H9 (cell line): ENCODE data around the gene ISCU. TPM values are rescaled to one million over a fixed set of nuclear protein-coding genes. Genes with fewer than 3 reads are reported as not detected.
A peak's percentile ranks its signal among the peaks of the same experiment; 100 is the strongest.

Experiments
- DNase-seq: peaks from one replicate; pipeline ENCODE4 v3.0.0-alpha.2; 2017
- H2AFZ ChIP-seq: one replicate; pipeline ENCODE4 v1.6.1; 2013; ENCODE audit warnings: mild to moderate bottlenecking, low read length, control low read depth, moderate library complexity
- H2AK5ac ChIP-seq: 2 replicates; pipeline ENCODE4 v1.6.1; 2013; ENCODE audit warnings: low read length, control low read depth, mixed read lengths; ENCODE audit not compliant: insufficient read length
- H2BK120ac ChIP-seq: one replicate; pipeline ENCODE4 v1.6.1; 2013; ENCODE audit warnings: low read depth, mild to moderate bottlenecking, low read length, control low read depth, inconsistent platforms; ENCODE audit not compliant: poor library complexity, severe bottlenecking
- H2BK12ac ChIP-seq: 2 replicates; pipeline ENCODE4 v1.6.1; 2013; ENCODE audit warnings: low read length, control low read depth, mixed read lengths, low read depth; ENCODE audit not compliant: insufficient read length
- H2BK15ac ChIP-seq: 2 replicates; pipeline ENCODE4 v1.6.1; 2013; ENCODE audit warnings: low read depth, low read length, control low read depth
- H2BK20ac ChIP-seq: one replicate; pipeline ENCODE4 v1.6.1; 2013; ENCODE audit warnings: low read depth, mild to moderate bottlenecking, low read length, control low read depth, inconsistent platforms; ENCODE audit not compliant: poor library complexity, severe bottlenecking
- H2BK5ac ChIP-seq: 2 replicates; pipeline ENCODE4 v1.6.1; 2013; ENCODE audit warnings: low read length, control low read depth, mixed read lengths; ENCODE audit not compliant: insufficient read length
- H3K14ac ChIP-seq: 2 replicates; pipeline ENCODE4 v1.6.1; 2013; ENCODE audit warnings: low read length, control low read depth; ENCODE audit not compliant: insufficient read depth
- H3K18ac ChIP-seq: 2 replicates; pipeline ENCODE4 v1.6.1; 2013; ENCODE audit warnings: low read depth, mild to moderate bottlenecking, mixed read lengths, low read length, control low read depth; ENCODE audit not compliant: insufficient read length
- H3K23ac ChIP-seq: 2 replicates; pipeline ENCODE4 v1.6.1; 2013; ENCODE audit warnings: low read length, control low read depth, mixed read lengths, low read depth; ENCODE audit not compliant: insufficient read length
- H3K23me2 ChIP-seq: 2 replicates; pipeline ENCODE4 v1.6.1; 2013; ENCODE audit warnings: low read depth, mild to moderate bottlenecking, mixed read lengths, low read length, control low read depth; ENCODE audit not compliant: insufficient read length, poor library complexity, severe bottlenecking
- H3K27ac ChIP-seq: 2 replicates; pipeline ENCODE4 v1.5.1; 2013; ENCODE audit warnings: low read length, control low read depth, mixed read lengths, low read depth; ENCODE audit not compliant: insufficient read length
- H3K27me3 ChIP-seq: 2 replicates; pipeline ENCODE4 v1.6.1; 2013; ENCODE audit warnings: low read length, control low read depth, inconsistent platforms; ENCODE audit not compliant: insufficient read depth
- H3K4ac ChIP-seq: 2 replicates; pipeline ENCODE4 v1.6.1; 2013; ENCODE audit warnings: low read depth, mild to moderate bottlenecking, control low read depth, inconsistent platforms, low read length, moderate library complexity
- H3K4me1 ChIP-seq: 2 replicates; pipeline ENCODE4 v1.6.1; 2013; ENCODE audit warnings: low read length, control low read depth, inconsistent platforms; ENCODE audit not compliant: insufficient read depth
- H3K4me2 ChIP-seq: 2 replicates; pipeline ENCODE4 v1.6.1; 2013; ENCODE audit warnings: low read length, control low read depth, mixed read lengths; ENCODE audit not compliant: insufficient read length, insufficient read depth
- H3K56ac ChIP-seq: 2 replicates; pipeline ENCODE4 v1.6.1; 2013; ENCODE audit warnings: low read depth, mild to moderate bottlenecking, mixed read lengths, low read length, control low read depth; ENCODE audit not compliant: insufficient read length
- H3K79me1 ChIP-seq: 2 replicates; pipeline ENCODE4 v1.6.1; 2013; ENCODE audit warnings: low read depth, mild to moderate bottlenecking, moderate library complexity, low read length, control low read depth, inconsistent platforms; ENCODE audit not compliant: insufficient read depth, poor library complexity, severe bottlenecking
- H3K79me2 ChIP-seq: 2 replicates; pipeline ENCODE4 v1.6.1; 2013; ENCODE audit warnings: low read length, control low read depth, inconsistent platforms; ENCODE audit not compliant: insufficient read depth
- H3K9ac ChIP-seq: 2 replicates; pipeline ENCODE4 v1.6.1; 2013; ENCODE audit warnings: low read length, control low read depth, mixed read lengths; ENCODE audit not compliant: insufficient read length; ENCODE audit errors: extremely low read depth
- H3K9me3 ChIP-seq: one replicate; pipeline ENCODE4 v1.6.1; 2013; ENCODE audit warnings: low read depth, low read length, inconsistent platforms; ENCODE audit not compliant: control insufficient read depth
- H3T11ph ChIP-seq: one replicate; pipeline ENCODE4 v1.6.1; 2013; ENCODE audit warnings: mild to moderate bottlenecking, low read length, control low read depth, inconsistent platforms
- H4K20me1 ChIP-seq: one replicate; pipeline ENCODE4 v1.6.1; 2013; ENCODE audit not compliant: control insufficient read depth, insufficient read length, insufficient read depth
- H4K5ac ChIP-seq: 2 replicates; pipeline ENCODE4 v1.6.1; 2013; ENCODE audit warnings: low read depth, mild to moderate bottlenecking, mixed read lengths, low read length, control low read depth; ENCODE audit not compliant: insufficient read length
- H4K8ac ChIP-seq: replicated peaks from 2 replicates; pipeline ENCODE4 v1.6.1; 2013; ENCODE audit warnings: low read length, control low read depth, mixed read lengths, low read depth; ENCODE audit not compliant: insufficient read length
- H4K91ac ChIP-seq: 2 replicates; pipeline ENCODE4 v1.6.1; 2013; ENCODE audit warnings: low read depth, mild to moderate bottlenecking, moderate library complexity, mixed read lengths, low read length, control low read depth; ENCODE audit not compliant: insufficient read length
- H3K27ac Mint-ChIP-seq, 3 experiments: 2 replicates in 2 of 3; 3 replicates in 1 of 3; pipeline ENCODE4 v1.8.0; 2020 to 2021; ENCODE audit warnings: mixed read lengths in 3 of 3, mild to moderate bottlenecking in 1 of 3, moderate library complexity in 1 of 3
- H3K27me3 Mint-ChIP-seq: 2 replicates; pipeline ENCODE4 v1.8.0; 2021; ENCODE audit warnings: low read depth, mild to moderate bottlenecking, moderate library complexity, mixed read lengths
- H3K36me3 Mint-ChIP-seq, 3 experiments: 2 replicates in 2 of 3; 3 replicates in 1 of 3; pipeline ENCODE4 v1.8.0; 2020 to 2021; ENCODE audit warnings: low read depth in 3 of 3, mixed read lengths in 3 of 3; ENCODE audit not compliant: insufficient read depth in 1 of 3
- H3K4me1 Mint-ChIP-seq, 2 experiments: 2 replicates each; pipeline ENCODE4 v1.8.0; 2020; ENCODE audit warnings: mixed read lengths in 2 of 2
- H3K4me3 Mint-ChIP-seq, 2 experiments: 2 replicates in 1 of 2; 3 replicates in 1 of 2; pipeline ENCODE4 v1.8.0; 2020 to 2021; ENCODE audit warnings: mild to moderate bottlenecking in 2 of 2, mixed read lengths in 2 of 2, moderate library complexity in 1 of 2
- H3K9me3 Mint-ChIP-seq, 2 experiments: 2 replicates in 1 of 2; 3 replicates in 1 of 2; pipeline ENCODE4 v1.8.0; 2020; ENCODE audit warnings: mild to moderate bottlenecking in 2 of 2, mixed read lengths in 2 of 2, moderate library complexity in 1 of 2
- WGBS: extraction: QIAGEN DNeasy Blood & Tissue Kit; methylation state at CpG from one replicate; pipeline ENCODE4 v1.1.7; 2013; ENCODE audit warnings: missing lambda C conversion rate, low lambda C conversion rate, mixed read lengths; ENCODE audit not compliant: insufficient read length; ENCODE audit errors: extremely low coverage; 5-methylcytosine and 5-hydroxymethylcytosine counted together
- total RNA-seq: library from RNA; stranded (reverse); gene quantifications from 2 replicates; pipeline ENCODE4 v1.2.1, GENCODE V29; 2021
- TF ChIP-seq, protein P1 (sequence below): fragments of 200-600 bp; sonication (generic); conservative IDR thresholded peaks from 3 replicates; pipeline ENCODE4 v1.8.0; 2021; ENCODE audit warnings: antibody characterized with exemption, mild to moderate bottlenecking

Gene ISCU
- total RNA-seq, 1 experiment from 2014 or later, result 64.9 TPM

- H4K91ac ChIP-seq, result no peak overlapping the region
- H2AFZ ChIP-seq, result no peak overlapping the region
- H2BK12ac ChIP-seq, result no peak overlapping the region
- Mint-ChIP-seq H3K4me3 (peak overlapping the region in 1 of 2 experiments; percentile 100; a peak in 3 of 5 replicates), H3K27me3 (no peaks in the 10 kb centered on the region), H3K27ac (no peak overlapping the region), H3K9me3 (peaks cover 0 to 3% of the 10 kb centered on the region in 2 experiments; a peak in 2 of 5 replicates), H3K36me3 (peaks cover 16 to 62% (median 61%) of the 10 kb centered on the region in 3 experiments; a peak in 6 of 7 replicates), H3K4me1 (peaks cover 22% of the 10 kb centered on the region in 2 experiments)
- H4K20me1 ChIP-seq, result no peaks in the 10 kb centered on the region
- peaks cover 21% of the 10 kb centered on the region for H3K79me2 ChIP-seq
- DNase-seq, result no peak
- H3K4me2 ChIP-seq, result peak overlapping the region; percentile 96
- H2BK15ac ChIP-seq, result no peak overlapping the region
- no CpG with 5 or more reads among the region's 1 CpG for WGBS
- H3K9ac ChIP-seq, result no peak overlapping the region
- H3K14ac ChIP-seq, result no peak overlapping the region
- no peak overlapping the region for H3T11ph ChIP-seq
- no peak overlapping the region for H4K5ac ChIP-seq
- no peak overlapping the region for H4K8ac ChIP-seq
- H3K4ac ChIP-seq, result no peak overlapping the region
- peaks cover 2% of the 10 kb centered on the region; the same call in 1 of the 2 replicates for H3K4me1 ChIP-seq
- H3K23me2 ChIP-seq, result peaks cover 18% of the 10 kb centered on the region
- H2BK120ac ChIP-seq, result no peak overlapping the region
- no peaks in the 10 kb centered on the region for H3K9me3 ChIP-seq
- H2BK5ac ChIP-seq, result no peak overlapping the region
- H3K18ac ChIP-seq, result no peak overlapping the region
- H2BK20ac ChIP-seq, result no peak overlapping the region
- no peak overlapping the region for H2AK5ac ChIP-seq
- H3K23ac ChIP-seq, result no peak overlapping the region
- H3K27me3 ChIP-seq, result no peaks in the 10 kb centered on the region
- no peak overlapping the region for H3K27ac ChIP-seq
- no peaks in the 10 kb centered on the region for H3K79me1 ChIP-seq
- TF ChIP-seq, protein P1, sequence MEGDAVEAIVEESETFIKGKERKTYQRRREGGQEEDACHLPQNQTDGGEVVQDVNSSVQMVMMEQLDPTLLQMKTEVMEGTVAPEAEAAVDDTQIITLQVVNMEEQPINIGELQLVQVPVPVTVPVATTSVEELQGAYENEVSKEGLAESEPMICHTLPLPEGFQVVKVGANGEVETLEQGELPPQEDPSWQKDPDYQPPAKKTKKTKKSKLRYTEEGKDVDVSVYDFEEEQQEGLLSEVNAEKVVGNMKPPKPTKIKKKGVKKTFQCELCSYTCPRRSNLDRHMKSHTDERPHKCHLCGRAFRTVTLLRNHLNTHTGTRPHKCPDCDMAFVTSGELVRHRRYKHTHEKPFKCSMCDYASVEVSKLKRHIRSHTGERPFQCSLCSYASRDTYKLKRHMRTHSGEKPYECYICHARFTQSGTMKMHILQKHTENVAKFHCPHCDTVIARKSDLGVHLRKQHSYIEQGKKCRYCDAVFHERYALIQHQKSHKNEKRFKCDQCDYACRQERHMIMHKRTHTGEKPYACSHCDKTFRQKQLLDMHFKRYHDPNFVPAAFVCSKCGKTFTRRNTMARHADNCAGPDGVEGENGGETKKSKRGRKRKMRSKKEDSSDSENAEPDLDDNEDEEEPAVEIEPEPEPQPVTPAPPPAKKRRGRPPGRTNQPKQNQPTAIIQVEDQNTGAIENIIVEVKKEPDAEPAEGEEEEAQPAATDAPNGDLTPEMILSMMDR, result peak; percentile 12; the same call in 1 of the 3 replicates
- H3K56ac ChIP-seq, result no peak overlapping the region
Measured at GRCh38 chr12:108563804-108564151, 1.4 kb downstream of the ISCU start.
